Astrocyte (in vitro differentiated cells and primary cell): ENCODE results near the gene CNTNAP2.

Experiments
- CTCF ChIP-seq: IDR thresholded peaks from 2 replicates; pipeline ENCODE4 v1.5.1; 2011; ENCODE audit warnings: low read depth, mild to moderate bottlenecking, inconsistent platforms, low read length, moderate library complexity; ENCODE audit not compliant: insufficient read depth
- EZH2 ChIP-seq: IDR thresholded peaks from 2 replicates; pipeline ENCODE4 v1.6.1; 2012; ENCODE audit warnings: mild to moderate bottlenecking, low read length, inconsistent platforms; ENCODE audit not compliant: insufficient read depth

GRCh38 chr7:146486519-146486918, 369.9 kb downstream of the CNTNAP2 start:
- TF ChIP-seq CTCF: no peak
- TF ChIP-seq EZH2: no peak
